IMR-90 (cell line): ENCODE results near the gene CABP1. TPM values are rescaled to one million over a fixed set of nuclear protein-coding genes. Genes with fewer than 3 reads are reported as not detected.

Source experiments
- ATAC-seq: fragments of 200-7000 bp; cut with Tn5 transposase; 2 replicates; pipeline ENCODE4 v1.9.1; 2020; ENCODE audit warnings: low read depth, mild to moderate bottlenecking, moderate library complexity
- BruUV-seq: library from RNA; stranded (reverse); fragments of 400-500 nt; replicated peaks from 2 replicates; lab custom pipeline; 2021; lab: Mats Ljungman, UMichigan
- CTCF ChIA-PET: fragments of 300-600 bp; formaldehyde crosslinking; extraction: SDS; loops from one replicate; lab custom pipeline; 2021; ENCODE audit warnings: antibody characterized with exemption; lab: Yijun Ruan, JAX
- POLR2A ChIA-PET: fragments of 300-600 bp; sonication (Branson Sonifier 250); formaldehyde crosslinking; loops from one replicate; lab custom pipeline; 2022; ENCODE audit warnings: antibody characterized with exemption; ENCODE audit not compliant: unreplicated experiment; lab: Charles Lee
- DNase-seq: peaks from one replicate; pipeline ENCODE4 v3.0.0; 2013
- H2AFZ ChIP-seq: replicated peaks from 2 replicates; pipeline ENCODE3; 2013; ENCODE audit warnings: low read length, mild to moderate bottlenecking; ENCODE audit not compliant: poor library complexity
- H2AK5ac ChIP-seq: 2 replicates; pipeline ENCODE4 v1.6.1; 2013; ENCODE audit warnings: low read depth, low read length, inconsistent platforms
- H2AK9ac ChIP-seq: replicated peaks from 2 replicates; pipeline ENCODE3; 2013; ENCODE audit warnings: mild to moderate bottlenecking, low read depth, low read length, moderate library complexity; ENCODE audit not compliant: poor library complexity
- H2BK120ac ChIP-seq: 2 replicates; pipeline ENCODE4 v1.6.1; 2013; ENCODE audit warnings: low read depth, low read length, inconsistent platforms
- H2BK15ac ChIP-seq: 3 replicates; pipeline ENCODE4 v1.6.1; 2013; ENCODE audit warnings: low read depth, low read length, inconsistent platforms
- H2BK20ac ChIP-seq: 2 replicates; pipeline ENCODE4 v1.6.1; 2013; ENCODE audit warnings: low read depth, mild to moderate bottlenecking, inconsistent platforms, low read length, moderate library complexity
- H2BK5ac ChIP-seq: 2 replicates; pipeline ENCODE4 v1.6.1; 2013; ENCODE audit warnings: mild to moderate bottlenecking, low read depth, low read length, inconsistent platforms; ENCODE audit not compliant: poor library complexity, severe bottlenecking
- H3K14ac ChIP-seq: replicated peaks from 2 replicates; pipeline ENCODE4 v1.6.1; 2013; ENCODE audit warnings: low read depth, low read length, inconsistent platforms
- H3K18ac ChIP-seq: 2 replicates; pipeline ENCODE4 v1.6.1; 2013; ENCODE audit warnings: low read depth, low read length, control low read depth
- H3K23ac ChIP-seq: 2 replicates; pipeline ENCODE4 v1.6.1; 2013; ENCODE audit warnings: low read depth, low read length, inconsistent platforms
- H3K27ac ChIP-seq: 2 replicates; pipeline ENCODE4 v1.5.1; 2013; ENCODE audit warnings: mild to moderate bottlenecking, control low read depth, low read length; ENCODE audit not compliant: insufficient read depth
- H3K27me3 ChIP-seq: 2 replicates; pipeline ENCODE4 v1.6.1; 2013; ENCODE audit warnings: low read length; ENCODE audit not compliant: control insufficient read depth, insufficient read depth
- H3K36me3 ChIP-seq: 2 replicates; pipeline ENCODE4 v1.6.1; 2013; ENCODE audit warnings: low read length, mixed read lengths; ENCODE audit not compliant: control insufficient read depth, insufficient read depth
- H3K4ac ChIP-seq: 2 replicates; pipeline ENCODE4 v1.6.1; 2013; ENCODE audit warnings: low read depth, low read length, inconsistent platforms
- H3K4me1 ChIP-seq: 2 replicates; pipeline ENCODE4 v1.6.1; 2013; ENCODE audit warnings: low read length, mixed read lengths; ENCODE audit not compliant: control insufficient read depth, insufficient read depth
- H3K4me2 ChIP-seq: 2 replicates; pipeline ENCODE4 v1.6.1; 2013; ENCODE audit warnings: low read depth, mild to moderate bottlenecking, control low read depth, low read length, moderate library complexity
- H3K4me3 ChIP-seq: 2 replicates; pipeline ENCODE4 v1.5.1; 2013; ENCODE audit warnings: low read depth, mild to moderate bottlenecking, control low read depth, low read length, moderate library complexity; ENCODE audit not compliant: insufficient read depth
- H3K56ac ChIP-seq: 2 replicates; pipeline ENCODE4 v1.6.1; 2013; ENCODE audit warnings: low read length, inconsistent platforms; ENCODE audit not compliant: insufficient read depth; ENCODE audit errors: extremely low read depth
- H3K79me1 ChIP-seq, 2 experiments: 2 replicates each; pipeline ENCODE4 v1.6.1; 2013; ENCODE audit warnings: low read length in 2 of 2, inconsistent platforms in 1 of 2, low read depth in 1 of 2
- H3K9ac ChIP-seq: 2 replicates; pipeline ENCODE4 v1.6.1; 2013; ENCODE audit warnings: low read depth, low read length, control low read depth
- H3K9me1 ChIP-seq: 2 replicates; pipeline ENCODE4 v1.6.1; 2013; ENCODE audit warnings: low read length, inconsistent platforms; ENCODE audit not compliant: insufficient read depth
- H3K9me3 ChIP-seq: 2 replicates; pipeline ENCODE4 v1.6.1; 2013; ENCODE audit warnings: low read length; ENCODE audit not compliant: control insufficient read depth, insufficient read depth
- H4K20me1 ChIP-seq: 2 replicates; pipeline ENCODE4 v1.6.1; 2013; ENCODE audit warnings: low read length, inconsistent platforms; ENCODE audit not compliant: insufficient read depth
- H4K5ac ChIP-seq: 2 replicates; pipeline ENCODE4 v1.6.1; 2013; ENCODE audit warnings: mild to moderate bottlenecking, low read depth, low read length, control low read depth
- H4K8ac ChIP-seq, 2 experiments: 2 replicates each; pipeline ENCODE4 v1.6.1; 2013; ENCODE audit warnings: low read depth in 2 of 2, low read length in 2 of 2, control low read depth in 1 of 2, inconsistent platforms in 1 of 2
- H4K91ac ChIP-seq: 2 replicates; pipeline ENCODE4 v1.6.1; 2013; ENCODE audit warnings: low read depth, low read length, inconsistent platforms; ENCODE audit not compliant: insufficient read depth
- BHLHE40 ChIP-seq: fragments of 150-350 bp; IDR thresholded peaks from 2 replicates; pipeline ENCODE4 v1.6.1; 2016; ENCODE audit warnings: mild to moderate bottlenecking, low read depth, low read length
- CEBPB ChIP-seq: IDR thresholded peaks from 2 replicates; pipeline ENCODE4 v1.6.1; 2012; ENCODE audit warnings: low read depth, low read length, improper control_type of control experiment
- CHD1 ChIP-seq: IDR thresholded peaks from 2 replicates; pipeline ENCODE4 v1.6.1; 2012; ENCODE audit warnings: low read depth, low read length, improper control_type of control experiment
- CTCF ChIP-seq: conservative IDR thresholded peaks from 2 replicates; pipeline ENCODE4 v1.5.1; 2012; ENCODE audit warnings: mild to moderate bottlenecking, low read depth, low read length, improper control_type of control experiment
- ELK1 ChIP-seq: fragments of 150-350 bp; IDR thresholded peaks from 2 replicates; pipeline ENCODE4 v1.6.1; 2016; ENCODE audit warnings: low read depth, mild to moderate bottlenecking, low read length, moderate library complexity, borderline replicate concordance
- FOS ChIP-seq: fragments of 150-350 bp; IDR thresholded peaks from 2 replicates; pipeline ENCODE4 v1.6.1; 2016; ENCODE audit warnings: low read depth, low read length
- MAFK ChIP-seq: IDR thresholded peaks from 2 replicates; pipeline ENCODE4 v1.6.1; 2012; ENCODE audit warnings: low read depth, low read length, improper control_type of control experiment
- MAZ ChIP-seq: IDR thresholded peaks from 2 replicates; pipeline ENCODE4 v1.6.1; 2012; ENCODE audit warnings: low read depth, mild to moderate bottlenecking, low read length, improper control_type of control experiment, moderate library complexity, borderline replicate concordance
- MXI1 ChIP-seq: IDR thresholded peaks from 2 replicates; pipeline ENCODE4 v1.6.1; 2012; ENCODE audit warnings: low read depth, mild to moderate bottlenecking, low read length, moderate library complexity, borderline replicate concordance
- NFE2L2 ChIP-seq: fragments of 150-350 bp; IDR thresholded peaks from 2 replicates; pipeline ENCODE4 v1.6.1; 2016; ENCODE audit warnings: low read depth, mild to moderate bottlenecking, low read length
- POLR2A ChIP-seq: IDR thresholded peaks from 2 replicates; pipeline ENCODE4 v1.6.1; 2012; ENCODE audit warnings: mild to moderate bottlenecking, low read depth, low read length
- RAD21 ChIP-seq: IDR thresholded peaks from 2 replicates; pipeline ENCODE4 v1.6.1; 2012; ENCODE audit warnings: low read length, improper control_type of control experiment
- RCOR1 ChIP-seq: IDR thresholded peaks from 2 replicates; pipeline ENCODE4 v1.6.1; 2012; ENCODE audit warnings: mild to moderate bottlenecking, low read length, improper control_type of control experiment; ENCODE audit not compliant: insufficient replicate concordance
- RFX5 ChIP-seq: IDR thresholded peaks from 2 replicates; pipeline ENCODE4 v1.8.0; 2012; ENCODE audit warnings: low read depth, mild to moderate bottlenecking, low read length, moderate library complexity
- SMC3 ChIP-seq: fragments of 150-350 bp; IDR thresholded peaks from 2 replicates; pipeline ENCODE4 v1.6.1; 2016; ENCODE audit warnings: low read depth, mild to moderate bottlenecking, antibody characterized with exemption, low read length, moderate library complexity
- USF2 ChIP-seq: fragments of 150-350 bp; IDR thresholded peaks from 2 replicates; pipeline ENCODE4 v1.6.1; 2017; ENCODE audit warnings: mild to moderate bottlenecking, antibody characterized with exemption, low read length, low read depth
- WGBS, 2 experiments: methylation state at CpG; one replicate each; pipeline versions ENCODE4 v1.1.5 to v1.1.7; 2013; ENCODE audit warnings: missing lambda C conversion rate in 2 of 2; ENCODE audit not compliant: insufficient read length in 1 of 2; ENCODE audit errors: extremely low coverage in 2 of 2; 5-methylcytosine and 5-hydroxymethylcytosine counted together
- dilution Hi-C: fragments of 300-500 bp; cut with HindIII; formaldehyde crosslinking; loops from one replicate; pipeline ENCODE4 v1.14.3; 2018; ENCODE audit warnings: low sequenced_read_pairs; ENCODE audit not compliant: unreplicated experiment
- in situ Hi-C: fragments of 300-500 bp; cut with MboI; formaldehyde crosslinking; loops from 3 replicates; pipeline ENCODE4 v1.14.3; 2019; ENCODE audit warnings: low sequenced_read_pairs, inconsistent platforms, mixed read lengths
- intact Hi-C: fragments of 100-400 bp; cut with micrococcal nuclease; formaldehyde crosslinking; loops from 2 replicates; pipeline ENCODE4 v1.10.0; 2022
- polyA plus RNA-seq, 3 experiments: library from polyadenylated mRNA; depleted of rRNA; stranded (reverse); fragments of >200 nt; gene quantifications; 2 replicates each; pipeline ENCODE4 v1.2.3, GENCODE V29; 2012; ENCODE audit warnings: low replicate concordance in 1 of 3
- total RNA-seq: library from RNA; depleted of rRNA; stranded (reverse); fragments of >200 nt; gene quantifications from 2 replicates; pipeline ENCODE4 v1.2.3, GENCODE V29; 2012

Gene CABP1
- total and polyA plus RNA-seq, 2 of the 4 experiments (the other 2 are of a cell fraction): 0.54 to 1.1 TPM

- Histone ChIP-seq H2AFZ (no peak overlapping the region), H2AK9ac (no peak overlapping the region), H3K56ac (no peak overlapping the region), H2BK120ac (no peak overlapping the region), H3K9me1 (no peaks in the 10 kb centered on the region), H4K20me1 (no peaks in the 10 kb centered on the region), H2BK15ac (no peak overlapping the region), H3K36me3 (no peaks in the 10 kb centered on the region), H3K9me3 (no peaks in the 10 kb centered on the region), H2AK5ac (no peak overlapping the region), H3K27ac (no peak overlapping the region), H3K4me1 (peaks cover 3% of the 10 kb centered on the region; the same call in 1 of the 2 replicates), H3K23ac (no peak overlapping the region), H3K18ac (no peak overlapping the region), H3K79me1 (no peaks in the 10 kb centered on the region), H3K14ac (no peak overlapping the region), H3K4me2 (no peak overlapping the region), H3K4me3 (no peak overlapping the region), H3K27me3 (peaks cover 61% of the 10 kb centered on the region), H2BK5ac (no peak overlapping the region), H4K91ac (no peak overlapping the region), H2BK20ac (no peak overlapping the region), H4K5ac (no peak overlapping the region), H3K4ac (no peak overlapping the region), H3K9ac (no peak overlapping the region), H4K8ac (no peak overlapping the region)
- no peak for TF ChIP-seq FOS
- no peak for TF ChIP-seq SMC3
- no peak for TF ChIP-seq RCOR1
- no peak for TF ChIP-seq ELK1
- TF ChIP-seq BHLHE40: no peak
- TF ChIP-seq MAZ: no peak
- TF ChIP-seq MXI1: no peak
- no peak for TF ChIP-seq CEBPB
- TF ChIP-seq CHD1: no peak
- no peak for TF ChIP-seq RAD21
- no peak for TF ChIP-seq RFX5
- TF ChIP-seq CTCF: no peak
- TF ChIP-seq POLR2A: no peak
- no peak for TF ChIP-seq NFE2L2
- no peak for TF ChIP-seq USF2
- TF ChIP-seq MAFK: no peak
- POLR2A ChIA-PET: no interaction called here
- CTCF ChIA-PET: interaction anchor here (0.5 to 1.0 kb wide), 4 partner anchors 28 to 450 kb away, joined by 3 to 6 read pairs (median 4); no protein-coding TSS in a partner anchor
- intact Hi-C loops: no loop called here
- BruUV-seq: no TSS peak
- dilution Hi-C loops: no loop called here
- WGBS, 2 experiments: no CpG with 5 or more reads among the region's 6 CpGs
- in situ Hi-C loops: no loop called here
- DNase-seq (no peak), ATAC-seq (no peak)
These were observed 5.6 kb downstream of the CABP1 start for GRCh38 chr12:120646044-120646443.
